Breast epithelium (tissue), 3 donors: ENCODE measurements around the gene ARSD.

Source experiments
- CTCF ChIP-seq, 3 donors: fragments of 450-650 bp; IDR thresholded peaks; one replicate each; pipeline ENCODE4 v1.5.1; 2016 to 2017; ENCODE audit warnings: antibody characterized with exemption in 3 of 3, mild to moderate bottlenecking in 3 of 3, moderate library complexity in 3 of 3
- POLR2A ChIP-seq: fragments of 450-650 bp; IDR thresholded peaks from one replicate; pipeline ENCODE4 v1.6.1; 2016; ENCODE audit warnings: antibody characterized with exemption, mild to moderate bottlenecking, moderate library complexity

GRCh38 chrX:2898846-2899512, 30.2 kb downstream of the ARSD start:
- TF ChIP-seq CTCF (IDR thresholded peaks at IDR 0.05) = no peak
- no peak for TF ChIP-seq POLR2A
